ENCODE results near the gene MTCH1.

DNA sequence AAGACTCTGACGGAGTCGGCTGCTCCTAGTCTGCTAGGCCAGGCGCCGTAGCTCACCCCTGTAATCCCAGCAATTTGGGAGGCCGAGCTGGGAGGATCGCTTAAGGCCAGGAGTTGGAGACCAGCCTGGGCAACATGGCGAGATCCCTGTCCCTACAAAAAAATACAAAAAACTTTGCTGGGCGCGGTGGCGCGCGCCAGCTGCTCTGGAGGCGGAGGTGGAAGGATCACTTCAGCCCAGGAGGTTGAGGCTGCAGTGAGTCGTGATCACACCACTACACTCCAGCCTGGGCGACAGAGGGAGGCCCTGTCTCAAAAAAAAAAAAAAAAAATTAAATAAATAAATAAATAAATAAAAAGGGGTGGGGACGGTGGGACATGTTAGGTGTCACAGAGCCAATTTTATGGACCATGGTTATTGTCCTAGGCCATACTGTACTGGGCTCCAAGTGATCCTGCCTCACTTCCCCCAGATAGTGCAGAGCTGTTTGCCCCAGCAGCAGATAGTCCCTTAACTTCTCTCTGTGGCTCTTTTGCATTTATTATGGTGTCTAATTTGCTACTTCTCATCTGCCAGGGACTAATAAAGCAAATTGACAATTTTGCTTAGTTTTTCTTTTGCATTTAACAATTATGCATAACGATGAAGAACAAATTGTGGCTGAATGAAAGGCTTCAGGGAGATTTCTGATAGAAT is 26.3 kb downstream of the MTCH1 start:
- TF ChIP-seq, protein P1, sequence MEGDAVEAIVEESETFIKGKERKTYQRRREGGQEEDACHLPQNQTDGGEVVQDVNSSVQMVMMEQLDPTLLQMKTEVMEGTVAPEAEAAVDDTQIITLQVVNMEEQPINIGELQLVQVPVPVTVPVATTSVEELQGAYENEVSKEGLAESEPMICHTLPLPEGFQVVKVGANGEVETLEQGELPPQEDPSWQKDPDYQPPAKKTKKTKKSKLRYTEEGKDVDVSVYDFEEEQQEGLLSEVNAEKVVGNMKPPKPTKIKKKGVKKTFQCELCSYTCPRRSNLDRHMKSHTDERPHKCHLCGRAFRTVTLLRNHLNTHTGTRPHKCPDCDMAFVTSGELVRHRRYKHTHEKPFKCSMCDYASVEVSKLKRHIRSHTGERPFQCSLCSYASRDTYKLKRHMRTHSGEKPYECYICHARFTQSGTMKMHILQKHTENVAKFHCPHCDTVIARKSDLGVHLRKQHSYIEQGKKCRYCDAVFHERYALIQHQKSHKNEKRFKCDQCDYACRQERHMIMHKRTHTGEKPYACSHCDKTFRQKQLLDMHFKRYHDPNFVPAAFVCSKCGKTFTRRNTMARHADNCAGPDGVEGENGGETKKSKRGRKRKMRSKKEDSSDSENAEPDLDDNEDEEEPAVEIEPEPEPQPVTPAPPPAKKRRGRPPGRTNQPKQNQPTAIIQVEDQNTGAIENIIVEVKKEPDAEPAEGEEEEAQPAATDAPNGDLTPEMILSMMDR (conservative IDR thresholded peaks at IDR 0.05), result no peak
- no peak for TF ChIP-seq EZH2 (IDR thresholded peaks at IDR 0.05; ENCODE audit: low read depth)
